A673 (cell line): ENCODE data around the gene NDUFA13. TPM values are rescaled to one million over a fixed set of nuclear protein-coding genes. Genes with fewer than 3 reads are reported as not detected.

Experiments used
- BruUV-seq: library from RNA; stranded (reverse); fragments of 400-500 nt; replicated peaks from 2 replicates; lab custom pipeline; 2021; lab: Mats Ljungman, UMichigan
- CTCF ChIA-PET: fragments of 300-600 bp; sonication (Branson Sonifier 250); formaldehyde crosslinking; loops from one replicate; lab custom pipeline; 2022; ENCODE audit warnings: antibody characterized with exemption; lab: Charles Lee
- POLR2A ChIA-PET: fragments of 300-600 bp; sonication (Branson Sonifier 250); formaldehyde crosslinking; loops from one replicate; lab custom pipeline; 2022; ENCODE audit warnings: antibody characterized with exemption; ENCODE audit not compliant: low non-redundant PET; lab: Charles Lee
- DNase-seq: peaks from one replicate; pipeline ENCODE4 v3.0.0-alpha.2; 2015; ENCODE audit warnings: low spot score
- H3K27ac ChIP-seq: fragments of 200-600 bp; sonication (generic); 2 replicates; pipeline ENCODE4 v1.5.1; 2016; ENCODE audit warnings: mixed run types, low read depth, mild to moderate bottlenecking, mixed read lengths, antibody characterized with exemption, low read length; ENCODE audit not compliant: poor library complexity, severe bottlenecking
- H3K27me3 ChIP-seq: fragments of 200-600 bp; sonication (generic); replicated peaks from 2 replicates; pipeline ENCODE4 v1.6.1; 2017; ENCODE audit warnings: mixed run types, low read depth, mild to moderate bottlenecking, mixed read lengths, antibody characterized with exemption, low read length; ENCODE audit not compliant: insufficient read depth, poor library complexity
- H3K36me3 ChIP-seq: fragments of 200-600 bp; sonication (generic); 2 replicates; pipeline ENCODE4 v1.6.1; 2016; ENCODE audit warnings: mixed run types, mild to moderate bottlenecking, mixed read lengths, antibody characterized with exemption, low read length; ENCODE audit not compliant: insufficient read depth, poor library complexity, severe bottlenecking
- H3K4me1 ChIP-seq: fragments of 200-600 bp; sonication (generic); 2 replicates; pipeline ENCODE4 v1.6.1; 2017; ENCODE audit warnings: mixed run types, mild to moderate bottlenecking, mixed read lengths, antibody characterized with exemption, low read length; ENCODE audit not compliant: insufficient read depth, poor library complexity, severe bottlenecking
- H3K4me3 ChIP-seq: fragments of 200-600 bp; sonication (generic); 2 replicates; pipeline ENCODE4 v1.5.1; 2016; ENCODE audit warnings: low read depth, mixed run types, mild to moderate bottlenecking, mixed read lengths, low read length; ENCODE audit not compliant: poor library complexity, severe bottlenecking
- H3K9me3 ChIP-seq: fragments of 200-600 bp; sonication (generic); 2 replicates; pipeline ENCODE4 v1.6.1; 2016; ENCODE audit warnings: mixed run types, low read depth, mild to moderate bottlenecking, mixed read lengths, antibody characterized with exemption, low read length; ENCODE audit not compliant: poor library complexity, severe bottlenecking
- EZH2 ChIP-seq: fragments of 200-600 bp; sonication (generic); IDR thresholded peaks from 2 replicates; pipeline ENCODE4 v1.6.1; 2017; ENCODE audit warnings: borderline replicate concordance, low read depth, mild to moderate bottlenecking, mixed read lengths, antibody characterized with exemption, low read length; ENCODE audit not compliant: poor library complexity, severe bottlenecking
- intact Hi-C: fragments of 100-400 bp; cut with micrococcal nuclease; formaldehyde crosslinking; loops from one replicate; pipeline ENCODE4 v1.10.0; 2022; ENCODE audit not compliant: unreplicated experiment
- total RNA-seq: library from RNA; stranded (reverse); gene quantifications from 2 replicates; pipeline ENCODE4 v1.2.3, GENCODE V29; 2021
- TF ChIP-seq, protein P1 (sequence below): fragments of 300-800, 200-600 bp; sonication (generic); conservative IDR thresholded peaks from 2 replicates; pipeline ENCODE4 v1.5.1; 2017; ENCODE audit warnings: low read depth, mild to moderate bottlenecking, antibody characterized with exemption, low read length, moderate library complexity, mixed read lengths

NDUFA13 gene
- total RNA-seq, 1 experiment from 2014 or later: 431 TPM

GRCh38 chr19:19537075-19538048 is 21.3 kb downstream of the NDUFA13 start:
- intact Hi-C loops: no loop called here
- Histone ChIP-seq H3K4me1 (peaks cover 13% of the 10 kb centered on the region), H3K36me3 (no peaks in the 10 kb centered on the region), H3K27ac (no peak overlapping the region), H3K9me3 (no peaks in the 10 kb centered on the region), H3K4me3 (no peak overlapping the region), H3K27me3 (no peaks in the 10 kb centered on the region)
- TF ChIP-seq, protein P1, sequence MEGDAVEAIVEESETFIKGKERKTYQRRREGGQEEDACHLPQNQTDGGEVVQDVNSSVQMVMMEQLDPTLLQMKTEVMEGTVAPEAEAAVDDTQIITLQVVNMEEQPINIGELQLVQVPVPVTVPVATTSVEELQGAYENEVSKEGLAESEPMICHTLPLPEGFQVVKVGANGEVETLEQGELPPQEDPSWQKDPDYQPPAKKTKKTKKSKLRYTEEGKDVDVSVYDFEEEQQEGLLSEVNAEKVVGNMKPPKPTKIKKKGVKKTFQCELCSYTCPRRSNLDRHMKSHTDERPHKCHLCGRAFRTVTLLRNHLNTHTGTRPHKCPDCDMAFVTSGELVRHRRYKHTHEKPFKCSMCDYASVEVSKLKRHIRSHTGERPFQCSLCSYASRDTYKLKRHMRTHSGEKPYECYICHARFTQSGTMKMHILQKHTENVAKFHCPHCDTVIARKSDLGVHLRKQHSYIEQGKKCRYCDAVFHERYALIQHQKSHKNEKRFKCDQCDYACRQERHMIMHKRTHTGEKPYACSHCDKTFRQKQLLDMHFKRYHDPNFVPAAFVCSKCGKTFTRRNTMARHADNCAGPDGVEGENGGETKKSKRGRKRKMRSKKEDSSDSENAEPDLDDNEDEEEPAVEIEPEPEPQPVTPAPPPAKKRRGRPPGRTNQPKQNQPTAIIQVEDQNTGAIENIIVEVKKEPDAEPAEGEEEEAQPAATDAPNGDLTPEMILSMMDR: no peak
- no peak for TF ChIP-seq EZH2
- CTCF ChIA-PET: no interaction called here
- no peak for DNase-seq
- POLR2A ChIA-PET: interaction anchor here (0.6 kb wide), 1 partner anchor 8 kb away, joined by 3 read pairs; no protein-coding TSS in a partner anchor
- no TSS peak for BruUV-seq

DNA sequence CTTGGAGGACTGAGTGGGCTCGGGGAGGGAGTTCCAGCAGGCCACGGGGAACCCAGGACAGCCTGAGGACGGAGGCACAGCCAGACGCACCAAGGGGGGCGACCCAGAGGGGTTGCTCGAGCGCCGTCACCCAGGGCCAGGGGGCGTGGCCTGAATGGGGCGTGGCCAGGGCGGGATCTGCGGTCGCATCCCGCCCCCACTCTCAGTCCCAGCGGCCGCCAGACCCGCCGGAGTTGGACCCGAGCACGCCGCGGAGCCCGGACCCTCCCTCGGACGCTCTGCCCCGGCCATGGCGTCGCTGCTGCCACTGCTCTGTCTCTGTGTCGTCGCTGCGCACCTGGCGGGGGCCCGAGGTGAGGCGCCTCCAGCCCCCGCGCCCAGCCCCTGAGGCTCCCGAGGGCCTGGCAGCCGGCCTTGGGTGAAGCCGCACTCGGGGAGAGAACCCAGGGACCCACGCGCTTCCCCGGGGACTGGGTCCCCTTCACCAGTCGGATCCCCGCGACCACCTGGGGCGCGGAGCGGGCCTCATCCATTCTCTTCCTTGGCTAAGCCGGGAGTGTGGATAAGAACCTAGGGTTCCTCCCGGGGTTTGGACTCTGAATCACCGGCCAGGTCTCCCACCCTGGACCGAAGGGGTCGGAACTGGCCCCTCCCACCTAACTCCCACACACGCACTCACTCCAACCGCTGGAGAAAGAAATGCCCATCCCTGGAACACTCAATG is 22.2 kb downstream of the NDUFA13 start, which contains the start of gene CILP2:
Gene CILP2 (plus strand): TSS at position 205 of the 724 bp plus-strand sequence. CDS start 85 bp downstream, at position 290.
- no TSS peak for BruUV-seq
- POLR2A ChIA-PET: interaction anchor here (0.6 kb wide), 1 partner anchor 9 kb away, joined by 3 read pairs; no protein-coding TSS in a partner anchor
- intact Hi-C loops: no loop called here
- Histone ChIP-seq H3K27ac (no peak within 1 kb of the TSS), H3K4me1 (peaks cover 13% of the 10 kb centered on the region), H3K36me3 (no peaks in the 10 kb centered on the region), H3K27me3 (no peaks in the 10 kb centered on the region), H3K4me3 (peak within 1 kb of the TSS; percentile 49), H3K9me3 (no peaks in the 10 kb centered on the region)
- CTCF ChIA-PET: no interaction called here
- peak; percentile 66 for DNase-seq
- TF ChIP-seq, protein P1: no peak
- no peak for TF ChIP-seq EZH2

GRCh38 chr19:19538785-19539166 is 22.8 kb downstream of the NDUFA13 start:
- CTCF ChIA-PET: no interaction called here
- no TSS peak for BruUV-seq
- Histone ChIP-seq H3K27ac (no peak overlapping the region), H3K4me1 (peaks cover 13% of the 10 kb centered on the region), H3K36me3 (no peaks in the 10 kb centered on the region), H3K4me3 (peak overlapping the region; percentile 49), H3K27me3 (no peaks in the 10 kb centered on the region), H3K9me3 (no peaks in the 10 kb centered on the region)
- TF ChIP-seq EZH2: no peak
- TF ChIP-seq, protein P1: no peak
- POLR2A ChIA-PET: no interaction called here
- intact Hi-C loops: no loop called here
- no peak for DNase-seq
